ENCODE measurements around the gene DNAJC13.

DNAJC13 gene

DNA sequence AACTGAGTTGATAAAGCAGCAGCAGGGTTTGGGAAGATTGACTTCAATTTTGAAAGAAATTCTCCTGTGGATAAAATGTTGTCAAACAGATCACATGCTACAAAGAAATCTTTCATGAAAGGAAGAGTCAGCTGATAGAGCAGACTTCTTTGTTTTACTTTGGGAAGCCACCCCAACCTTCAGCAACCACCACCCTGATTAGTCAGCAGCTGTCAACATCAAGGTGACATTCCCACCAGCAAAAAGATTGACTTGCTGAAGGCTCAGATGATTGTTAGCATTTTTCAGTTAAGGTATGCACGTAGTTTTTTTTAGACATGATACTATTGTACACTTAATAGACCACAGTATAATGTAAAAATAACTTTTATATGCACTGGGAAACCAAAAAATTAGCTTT, 92.2 kb downstream of the DNAJC13 start:
- Histone ChIP-seq H3K36me3 (ENCODE audit: insufficient read depth, low read length) (peaks cover 87% of the 10 kb centered on the region), H4K20me1 (ENCODE audit: insufficient read depth, low read length) (no peaks in the 10 kb centered on the region), H3K4me3 (ENCODE audit: low read depth, low read length, poor library complexity, severe bottlenecking) (no peak overlapping the region), H2AFZ (ENCODE audit: low read length) (no peak overlapping the region), H3K27me3 (ENCODE audit: insufficient read depth, low read length) (no peaks in the 10 kb centered on the region), H3K27ac (ENCODE audit: low read depth, low read length, poor library complexity, severe bottlenecking) (no peak overlapping the region), H3K9ac (ENCODE audit: low read length) (no peak overlapping the region), H3K4me2 (ENCODE audit: low read length) (no peak overlapping the region), H3F3A (ENCODE audit: insufficient read depth, low read length) (no peaks in the 10 kb centered on the region), H3K9me3 (ENCODE audit: low read length) (no peaks in the 10 kb centered on the region), H3K79me2 (ENCODE audit: insufficient read depth, low read length) (no peaks in the 10 kb centered on the region), H3K9me2 (ENCODE audit: low read depth, low read length) (no peaks in the 10 kb centered on the region), H3K4me1 (ENCODE audit: insufficient read depth, low read length, severe bottlenecking) (no peaks in the 10 kb centered on the region)
- TF ChIP-seq, protein P1, sequence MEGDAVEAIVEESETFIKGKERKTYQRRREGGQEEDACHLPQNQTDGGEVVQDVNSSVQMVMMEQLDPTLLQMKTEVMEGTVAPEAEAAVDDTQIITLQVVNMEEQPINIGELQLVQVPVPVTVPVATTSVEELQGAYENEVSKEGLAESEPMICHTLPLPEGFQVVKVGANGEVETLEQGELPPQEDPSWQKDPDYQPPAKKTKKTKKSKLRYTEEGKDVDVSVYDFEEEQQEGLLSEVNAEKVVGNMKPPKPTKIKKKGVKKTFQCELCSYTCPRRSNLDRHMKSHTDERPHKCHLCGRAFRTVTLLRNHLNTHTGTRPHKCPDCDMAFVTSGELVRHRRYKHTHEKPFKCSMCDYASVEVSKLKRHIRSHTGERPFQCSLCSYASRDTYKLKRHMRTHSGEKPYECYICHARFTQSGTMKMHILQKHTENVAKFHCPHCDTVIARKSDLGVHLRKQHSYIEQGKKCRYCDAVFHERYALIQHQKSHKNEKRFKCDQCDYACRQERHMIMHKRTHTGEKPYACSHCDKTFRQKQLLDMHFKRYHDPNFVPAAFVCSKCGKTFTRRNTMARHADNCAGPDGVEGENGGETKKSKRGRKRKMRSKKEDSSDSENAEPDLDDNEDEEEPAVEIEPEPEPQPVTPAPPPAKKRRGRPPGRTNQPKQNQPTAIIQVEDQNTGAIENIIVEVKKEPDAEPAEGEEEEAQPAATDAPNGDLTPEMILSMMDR (IDR thresholded peaks at IDR 0.05; ENCODE audit: low read length), result no peak
- no peak for TF ChIP-seq EZH2 (IDR thresholded peaks at IDR 0.05; ENCODE audit: borderline replicate concordance, low read length)

DNA sequence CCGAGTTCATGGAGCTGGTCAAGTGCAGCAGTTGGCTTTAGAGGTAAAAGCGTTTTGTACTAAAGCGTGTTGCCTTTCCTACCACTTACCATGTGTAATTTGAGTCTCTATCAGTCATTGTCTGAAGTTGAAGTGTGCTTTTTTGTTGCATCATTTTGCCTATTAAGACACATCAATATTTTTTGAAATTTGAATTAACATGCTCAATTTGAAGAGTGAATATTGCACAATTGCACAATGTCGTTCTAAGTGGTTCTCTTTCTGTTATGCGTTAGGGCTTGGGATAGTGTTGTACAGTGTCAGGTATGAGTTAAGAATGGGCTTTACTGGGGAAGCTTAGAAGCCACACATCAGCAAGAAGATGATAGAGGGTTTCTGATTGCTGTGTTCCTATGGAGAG, 95.8 kb downstream of the DNAJC13 start:
- Histone ChIP-seq H3K4me2 (ENCODE audit: low read length) (no peak overlapping the region), H3K4me1 (ENCODE audit: insufficient read depth, low read length, severe bottlenecking) (no peaks in the 10 kb centered on the region), H2AFZ (ENCODE audit: low read length) (no peak overlapping the region), H3K27me3 (ENCODE audit: insufficient read depth, low read length) (no peaks in the 10 kb centered on the region), H4K20me1 (ENCODE audit: insufficient read depth, low read length) (no peaks in the 10 kb centered on the region), H3K9me2 (ENCODE audit: low read depth, low read length) (no peaks in the 10 kb centered on the region), H3K36me3 (ENCODE audit: insufficient read depth, low read length) (peaks cover 91% of the 10 kb centered on the region), H3F3A (ENCODE audit: insufficient read depth, low read length) (no peaks in the 10 kb centered on the region), H3K4me3 (ENCODE audit: low read depth, low read length, poor library complexity, severe bottlenecking) (no peak overlapping the region), H3K9me3 (ENCODE audit: low read length) (no peaks in the 10 kb centered on the region), H3K79me2 (ENCODE audit: insufficient read depth, low read length) (no peaks in the 10 kb centered on the region), H3K27ac (ENCODE audit: low read depth, low read length, poor library complexity, severe bottlenecking) (no peak overlapping the region), H3K9ac (ENCODE audit: low read length) (no peak overlapping the region)
- TF ChIP-seq, protein P1 (IDR thresholded peaks at IDR 0.05; ENCODE audit: low read length), result no peak
- no peak for TF ChIP-seq EZH2 (IDR thresholded peaks at IDR 0.05; ENCODE audit: borderline replicate concordance, low read length)

DNA sequence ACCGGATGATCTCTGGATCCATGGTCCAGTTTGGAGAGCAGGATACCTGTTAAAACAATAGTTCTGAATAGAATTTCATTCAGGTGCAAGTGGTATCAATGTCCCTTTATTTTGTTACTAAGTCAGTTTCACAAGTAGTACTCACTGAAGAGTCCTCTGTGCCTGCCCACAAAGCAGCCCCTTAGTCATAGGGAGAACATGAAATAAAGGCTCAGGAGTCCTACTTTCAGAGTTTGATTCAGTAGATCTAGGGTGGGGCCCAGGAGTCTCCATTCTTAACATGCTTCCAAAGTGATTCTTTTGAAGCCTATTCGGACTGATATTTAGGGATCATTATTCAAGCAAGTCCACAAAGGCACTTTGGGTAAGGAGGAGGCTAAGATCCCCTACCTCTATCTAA, 100.0 kb downstream of the DNAJC13 start:
- Histone ChIP-seq H3K4me1 (ENCODE audit: insufficient read depth, low read length, severe bottlenecking) (no peaks in the 10 kb centered on the region), H3K27ac (ENCODE audit: low read depth, low read length, poor library complexity, severe bottlenecking) (no peak overlapping the region), H3K27me3 (ENCODE audit: insufficient read depth, low read length) (no peaks in the 10 kb centered on the region), H3K36me3 (ENCODE audit: insufficient read depth, low read length) (peaks cover 74% of the 10 kb centered on the region), H3F3A (ENCODE audit: insufficient read depth, low read length) (no peaks in the 10 kb centered on the region), H4K20me1 (ENCODE audit: insufficient read depth, low read length) (no peaks in the 10 kb centered on the region), H3K9me3 (ENCODE audit: low read length) (no peaks in the 10 kb centered on the region), H3K4me3 (ENCODE audit: low read depth, low read length, poor library complexity, severe bottlenecking) (no peak overlapping the region), H3K9ac (ENCODE audit: low read length) (no peak overlapping the region), H3K79me2 (ENCODE audit: insufficient read depth, low read length) (no peaks in the 10 kb centered on the region), H3K4me2 (ENCODE audit: low read length) (no peak overlapping the region), H3K9me2 (ENCODE audit: low read depth, low read length) (no peaks in the 10 kb centered on the region), H2AFZ (ENCODE audit: low read length) (no peak overlapping the region)
- no peak for TF ChIP-seq EZH2 (IDR thresholded peaks at IDR 0.05; ENCODE audit: borderline replicate concordance, low read length)
- TF ChIP-seq, protein P1 (IDR thresholded peaks at IDR 0.05; ENCODE audit: low read length), result no peak
